Cortex of kidney (tissue), 1 donor: ENCODE results near the gene WWTR1.

Experiments
- DNase-seq: peaks from one replicate; lab custom pipeline; 2025; lab: John Stamatoyannopoulos, UW

The WWTR1 gene

DNA sequence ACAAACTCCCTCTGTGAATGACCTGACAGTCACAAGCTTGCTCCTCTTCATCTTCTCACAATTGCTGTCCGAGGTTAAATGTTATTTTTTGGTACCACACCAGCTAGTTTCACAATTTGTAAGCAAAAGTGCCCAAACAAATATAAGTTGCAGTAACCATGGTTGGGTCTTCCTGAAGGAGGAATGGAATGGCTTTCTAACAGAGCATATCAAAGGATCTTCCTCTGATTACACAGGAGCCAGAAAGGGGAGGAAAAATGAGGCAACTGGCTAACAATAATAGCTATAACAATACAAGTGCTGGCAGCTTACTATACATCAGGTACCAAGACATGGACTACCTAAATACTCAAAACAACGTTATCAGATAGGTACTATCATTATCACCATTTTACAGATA is 90.4 kb downstream of the WWTR1 start:
- DNase-seq, result no peak

DNA sequence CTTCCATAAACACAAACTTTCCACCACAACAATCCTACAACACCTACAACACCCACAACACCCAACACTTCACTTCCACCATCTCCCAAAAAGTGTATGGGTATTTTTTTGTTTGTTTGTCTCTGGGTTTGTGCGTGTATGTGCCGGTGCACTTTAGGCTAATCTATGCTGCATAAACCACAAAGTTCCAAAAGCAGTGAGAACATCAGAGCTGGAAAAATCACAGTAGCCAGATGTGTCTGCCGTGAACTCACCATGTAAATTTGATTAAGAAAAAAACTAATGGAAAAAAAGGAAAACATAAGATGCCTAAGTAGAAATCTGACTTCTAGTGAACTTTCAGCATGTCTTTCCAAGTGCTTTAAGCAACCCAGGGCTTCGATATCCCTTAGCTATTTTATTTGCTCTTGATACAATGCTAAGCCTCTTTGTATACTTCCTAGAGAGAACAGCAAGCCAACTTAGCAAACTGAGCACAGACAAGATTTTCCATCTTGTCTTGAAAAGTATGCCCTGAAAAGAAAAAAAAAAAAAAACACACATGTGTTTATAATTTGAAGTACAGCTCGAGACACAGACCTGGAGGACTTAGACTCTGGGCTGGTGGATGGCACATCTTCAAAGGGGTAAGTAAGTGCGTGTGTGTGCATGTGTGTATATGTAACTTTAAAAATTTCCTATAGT is 91.4 kb downstream of the WWTR1 start:
- DNase-seq, result no peak

DNA sequence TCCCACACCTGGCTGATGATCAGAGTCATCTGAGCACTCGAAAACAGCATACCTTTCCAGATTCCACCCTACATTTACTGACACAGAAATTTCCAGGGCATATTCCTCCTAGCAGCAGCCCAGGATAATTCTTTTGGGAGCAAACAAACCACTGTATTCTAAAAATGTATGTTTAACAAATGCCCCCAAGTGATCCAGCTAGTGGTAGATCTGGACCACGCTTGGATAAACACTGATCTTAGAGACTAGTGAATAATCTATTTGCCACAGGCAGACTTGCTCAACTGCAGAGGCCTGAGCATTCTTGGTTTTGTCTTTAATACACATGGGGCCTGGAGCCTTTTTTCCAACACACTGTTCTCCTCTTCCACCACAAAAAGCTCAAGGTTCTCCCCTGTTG is 93.7 kb downstream of the WWTR1 start:
- no peak for DNase-seq

DNA sequence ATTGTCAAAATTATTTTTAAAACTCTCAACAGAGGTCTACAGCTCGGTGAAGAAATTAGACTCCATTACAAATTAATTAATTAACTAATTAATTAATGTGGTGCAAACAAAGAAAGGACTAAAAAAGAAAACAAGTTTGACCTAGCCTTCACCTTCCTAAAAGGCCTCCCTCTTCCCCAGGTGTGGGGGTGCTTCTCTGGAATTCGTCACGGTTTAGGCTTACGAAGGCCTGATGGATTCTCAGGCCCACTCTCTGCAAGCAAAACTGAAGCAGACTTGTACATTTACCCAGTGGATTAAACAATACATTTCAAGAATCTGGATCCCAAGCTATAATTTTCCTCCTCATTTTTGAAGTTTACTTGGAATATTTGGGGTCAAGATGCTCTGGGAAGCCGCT is 94.7 kb downstream of the WWTR1 start:
- no peak for DNase-seq

DNA sequence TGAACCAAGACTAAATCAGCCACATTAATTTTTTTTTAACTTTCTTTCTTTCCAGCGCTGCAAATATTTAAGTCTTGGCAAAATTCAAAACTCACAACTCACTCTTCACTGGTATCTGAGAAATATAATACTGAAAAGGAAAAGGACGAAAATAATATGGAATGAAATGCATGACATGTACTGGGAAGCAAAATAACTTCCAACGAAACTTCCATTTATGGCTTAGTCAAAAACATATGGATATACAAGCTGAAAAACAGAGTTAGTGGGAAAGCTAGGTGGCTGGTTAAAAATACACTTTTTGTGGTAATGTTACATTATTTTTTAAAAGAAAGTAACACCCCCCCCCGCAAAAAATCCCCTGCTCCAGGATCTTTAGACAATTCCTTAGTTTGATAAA is 97.2 kb downstream of the WWTR1 start:
- no peak for DNase-seq

DNA sequence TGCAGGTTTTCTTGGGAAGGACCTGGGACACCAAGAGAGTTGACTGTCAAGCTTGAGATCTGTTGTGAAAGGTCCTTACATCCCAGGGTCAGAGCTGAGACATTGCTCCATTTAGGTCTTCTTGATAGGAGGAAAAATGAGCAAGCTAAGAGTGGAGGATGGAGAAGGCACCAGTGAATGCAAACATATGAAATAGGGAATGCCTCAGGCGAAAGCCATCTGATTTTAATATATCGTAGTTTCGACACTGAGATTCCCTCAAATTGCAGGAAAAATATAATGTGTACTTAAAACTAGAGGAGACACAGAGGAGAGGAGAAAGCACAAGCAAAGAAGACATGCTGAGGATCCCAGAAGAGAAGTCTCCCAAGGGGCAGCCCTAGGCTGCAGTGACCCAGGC is 97.8 kb downstream of the WWTR1 start:
- no peak for DNase-seq

DNA sequence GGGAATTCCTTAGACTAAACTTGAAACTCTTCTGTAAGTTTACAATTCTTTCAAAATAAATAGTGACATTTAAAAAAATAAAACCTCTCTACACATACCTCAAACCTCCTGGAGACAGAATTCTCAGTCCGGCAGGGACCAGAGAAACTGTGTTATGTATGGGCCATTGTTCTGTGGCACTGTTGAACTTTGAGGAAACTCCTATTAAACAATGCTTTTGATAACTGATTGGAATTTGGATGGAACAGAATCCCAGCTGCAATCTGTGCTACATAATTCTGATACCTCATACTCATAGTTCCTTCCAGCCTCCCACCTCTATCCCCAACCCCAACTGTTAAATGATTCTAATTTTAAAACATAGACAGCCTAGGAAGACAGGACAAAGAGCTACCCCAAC is 98.3 kb downstream of the WWTR1 start:
- no peak for DNase-seq

DNA sequence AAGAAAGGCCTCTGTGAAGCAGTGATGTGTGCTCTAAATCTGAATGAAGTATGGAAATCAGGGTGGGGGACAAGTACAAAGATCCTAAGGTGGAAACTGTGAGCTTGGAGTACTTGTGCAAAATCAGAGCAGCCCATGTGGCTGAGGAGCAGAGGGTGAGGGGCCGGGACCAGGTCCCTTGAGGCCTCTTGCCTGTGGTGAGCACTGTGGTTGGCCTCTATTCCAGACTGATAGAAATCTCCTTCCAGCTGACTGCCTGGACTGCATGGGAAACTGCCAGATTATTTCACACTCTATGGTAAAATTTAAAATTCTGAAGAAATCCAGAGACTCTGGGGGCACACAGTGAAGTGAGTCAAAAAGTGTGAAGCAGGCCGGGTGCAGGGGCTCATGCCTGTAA is 101.9 kb downstream of the WWTR1 start:
- DNase-seq, result no peak

DNA sequence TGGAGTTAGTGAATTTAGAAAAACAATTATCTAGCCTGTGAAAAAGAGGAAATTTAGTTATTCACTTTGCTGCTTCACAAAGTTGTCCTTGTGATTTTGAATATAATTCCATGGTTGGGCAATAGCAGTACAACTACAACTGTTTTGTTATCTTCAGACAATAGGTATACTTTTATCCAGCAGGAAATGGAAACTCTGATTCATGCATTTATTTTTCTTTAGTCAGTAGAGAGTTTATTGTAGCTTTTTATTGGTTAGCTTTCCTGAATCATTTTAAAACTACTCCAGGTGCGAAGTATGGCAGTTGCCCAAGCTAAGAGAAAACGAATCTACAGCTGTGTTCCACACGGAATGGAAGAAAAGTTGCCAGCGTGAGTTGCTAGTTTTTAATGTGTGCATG is 103.0 kb downstream of the WWTR1 start:
- DNase-seq, result no peak

DNA sequence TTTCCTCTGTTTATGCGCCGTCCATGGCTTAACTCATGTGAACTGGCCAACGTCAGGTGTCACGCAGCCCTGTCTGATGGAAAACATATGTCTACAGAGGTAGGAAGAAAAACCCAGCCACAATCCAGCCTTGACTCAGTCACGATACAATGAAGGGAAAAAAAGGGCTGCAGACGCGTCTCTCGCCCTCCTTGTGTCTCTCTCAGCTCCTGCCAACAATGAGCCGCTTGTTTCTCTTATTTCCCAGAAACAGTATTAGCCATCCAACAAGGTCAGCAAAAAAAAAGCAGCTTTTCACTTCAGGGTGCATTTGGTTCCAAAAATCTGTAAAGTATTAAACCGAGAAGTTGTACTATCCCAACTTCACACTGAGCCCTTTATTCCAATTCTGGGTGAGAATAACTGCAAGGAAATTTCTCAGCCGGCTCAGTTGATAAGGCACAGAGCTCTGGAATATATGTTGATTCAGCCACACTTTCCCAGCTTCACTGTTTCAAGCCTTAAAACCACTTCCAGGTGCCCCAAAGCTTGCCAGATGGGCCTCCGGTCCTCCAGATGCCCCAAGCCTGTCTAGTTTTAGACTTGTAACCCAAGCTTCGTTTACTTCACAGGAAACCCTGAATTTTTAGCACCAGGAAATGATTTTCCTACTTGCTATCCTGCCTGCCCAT is 103.9 kb downstream of the WWTR1 start:
- DNase-seq, result no peak

DNA sequence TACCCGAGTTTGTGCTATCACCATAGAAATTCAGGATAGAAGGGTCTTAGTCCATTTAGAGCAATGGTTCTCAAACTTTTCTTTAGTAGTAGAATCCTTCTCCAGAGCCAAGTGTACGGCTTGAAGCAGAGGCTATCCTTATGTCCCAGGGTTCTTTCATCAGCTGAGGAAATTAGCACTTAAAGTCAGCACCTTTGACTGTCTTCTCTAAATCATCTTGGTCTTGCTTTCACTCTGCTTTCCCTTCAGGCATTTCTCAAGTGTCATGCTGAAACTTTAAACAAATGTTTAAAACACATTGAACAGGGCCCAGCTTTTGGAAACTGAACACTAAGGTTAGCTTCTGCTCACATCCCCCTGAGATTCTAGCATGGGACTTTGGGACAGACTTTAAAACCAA is 105.1 kb downstream of the WWTR1 start:
- no peak for DNase-seq

DNA sequence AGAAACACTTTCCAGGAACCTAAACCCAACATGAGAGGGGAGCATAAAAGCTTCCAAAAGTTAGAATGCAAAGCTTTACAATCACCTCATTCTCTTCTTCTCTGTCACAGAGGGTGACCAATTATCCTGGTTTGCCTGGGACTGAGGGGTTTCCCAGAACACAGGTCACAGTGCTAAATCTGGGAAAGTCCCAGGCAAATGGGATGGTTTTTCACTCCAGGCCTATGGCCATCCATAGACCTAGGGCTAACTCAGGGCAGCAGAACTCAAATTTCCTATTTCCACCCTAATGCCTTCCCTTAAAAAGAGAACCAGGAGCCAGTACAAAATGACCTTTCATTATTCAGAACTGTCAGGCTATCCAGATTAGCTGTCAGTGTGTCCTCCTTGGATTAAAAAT is 106.3 kb downstream of the WWTR1 start:
- no peak for DNase-seq

DNA sequence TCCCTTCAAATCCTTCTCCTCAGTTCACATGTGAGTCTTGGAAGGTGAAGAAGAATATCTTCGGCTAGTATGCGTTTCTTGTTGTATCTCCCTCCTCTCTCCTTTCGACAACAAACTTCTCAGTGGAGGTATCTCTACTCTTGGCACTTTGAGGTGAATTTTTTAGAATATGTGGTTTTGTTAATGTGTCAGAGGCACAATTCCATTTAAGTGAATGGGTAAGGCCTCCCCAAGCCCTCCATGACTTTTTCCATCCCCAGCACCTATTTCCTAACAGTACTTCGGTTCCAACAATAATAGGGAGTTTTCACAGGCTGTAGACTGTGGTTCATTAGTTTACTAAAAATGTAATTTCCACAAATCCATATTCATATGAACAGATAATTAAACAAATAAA is 109.2 kb downstream of the WWTR1 start:
- DNase-seq, result no peak

DNA sequence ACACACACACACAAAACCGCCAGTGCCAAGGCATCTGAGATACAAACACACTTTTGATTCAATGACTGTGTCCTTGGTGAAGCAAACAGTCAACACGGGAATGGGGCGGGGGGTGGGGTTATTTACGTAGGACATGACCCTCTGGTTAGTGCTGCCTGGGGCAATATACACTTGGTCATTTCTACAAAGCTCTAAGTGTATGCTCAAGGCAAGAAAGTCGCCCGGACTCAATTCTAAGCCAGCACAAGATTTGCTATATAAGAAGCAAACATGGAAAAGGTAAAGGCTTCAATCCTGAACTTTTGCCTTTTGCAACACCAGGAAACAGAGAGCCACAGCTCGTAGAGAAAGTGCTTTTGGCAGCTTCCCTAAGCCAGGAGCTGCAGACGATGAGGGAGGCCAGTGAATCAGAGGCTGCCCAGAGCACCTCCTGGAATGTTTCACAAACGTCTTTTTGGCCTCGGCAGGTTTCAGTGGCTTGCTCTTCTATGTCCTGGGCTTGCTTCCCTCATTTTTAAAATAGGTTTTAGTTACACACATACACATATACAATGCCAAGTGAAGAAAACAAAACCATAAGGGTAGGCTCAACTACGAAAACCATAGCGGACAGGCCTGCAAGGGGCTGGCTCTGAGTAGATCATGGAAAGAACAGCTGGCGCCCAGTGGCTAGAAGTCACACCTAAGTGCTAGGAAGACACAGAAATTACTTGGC is 109.7 kb downstream of the WWTR1 start:
- no peak for DNase-seq

DNA sequence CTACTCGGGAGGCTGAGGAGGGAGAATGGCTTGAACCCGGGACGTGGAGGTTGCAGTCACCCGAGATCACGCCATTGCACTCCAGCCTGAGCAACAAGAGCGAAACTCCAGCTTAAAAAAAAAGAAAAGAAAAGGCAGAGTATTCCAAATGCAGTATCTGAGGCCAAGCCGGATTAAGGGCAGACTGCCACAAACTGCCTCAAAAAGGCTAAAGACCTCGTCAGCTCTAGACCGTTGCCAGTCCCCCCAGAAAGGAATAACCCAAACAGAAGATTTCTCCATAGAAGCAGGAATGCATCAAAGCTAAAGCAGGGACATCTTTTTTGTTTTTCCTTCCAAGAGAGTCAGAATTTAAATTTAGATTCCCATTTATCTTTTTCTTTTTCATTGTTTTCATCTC is 110.4 kb downstream of the WWTR1 start:
- no peak for DNase-seq

DNA sequence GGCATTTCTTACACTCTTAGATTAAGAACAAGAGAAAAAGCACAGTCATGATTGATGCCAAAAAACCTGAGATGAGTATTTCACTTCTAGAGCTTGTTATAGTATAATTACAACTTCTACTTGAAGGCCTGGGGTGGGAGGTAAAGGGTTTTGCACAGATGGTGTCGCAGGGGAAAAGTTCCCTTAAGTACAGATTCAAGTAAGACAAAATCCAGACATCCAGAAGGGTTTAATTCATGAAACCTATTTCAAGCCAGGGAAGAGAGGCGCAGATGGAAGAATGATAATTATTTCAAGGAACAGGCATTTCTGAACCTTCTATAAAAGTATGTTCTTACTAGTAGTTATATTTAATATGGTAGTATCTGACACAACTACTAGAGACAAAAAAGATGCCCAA is 112.8 kb downstream of the WWTR1 start:
- no peak for DNase-seq

DNA sequence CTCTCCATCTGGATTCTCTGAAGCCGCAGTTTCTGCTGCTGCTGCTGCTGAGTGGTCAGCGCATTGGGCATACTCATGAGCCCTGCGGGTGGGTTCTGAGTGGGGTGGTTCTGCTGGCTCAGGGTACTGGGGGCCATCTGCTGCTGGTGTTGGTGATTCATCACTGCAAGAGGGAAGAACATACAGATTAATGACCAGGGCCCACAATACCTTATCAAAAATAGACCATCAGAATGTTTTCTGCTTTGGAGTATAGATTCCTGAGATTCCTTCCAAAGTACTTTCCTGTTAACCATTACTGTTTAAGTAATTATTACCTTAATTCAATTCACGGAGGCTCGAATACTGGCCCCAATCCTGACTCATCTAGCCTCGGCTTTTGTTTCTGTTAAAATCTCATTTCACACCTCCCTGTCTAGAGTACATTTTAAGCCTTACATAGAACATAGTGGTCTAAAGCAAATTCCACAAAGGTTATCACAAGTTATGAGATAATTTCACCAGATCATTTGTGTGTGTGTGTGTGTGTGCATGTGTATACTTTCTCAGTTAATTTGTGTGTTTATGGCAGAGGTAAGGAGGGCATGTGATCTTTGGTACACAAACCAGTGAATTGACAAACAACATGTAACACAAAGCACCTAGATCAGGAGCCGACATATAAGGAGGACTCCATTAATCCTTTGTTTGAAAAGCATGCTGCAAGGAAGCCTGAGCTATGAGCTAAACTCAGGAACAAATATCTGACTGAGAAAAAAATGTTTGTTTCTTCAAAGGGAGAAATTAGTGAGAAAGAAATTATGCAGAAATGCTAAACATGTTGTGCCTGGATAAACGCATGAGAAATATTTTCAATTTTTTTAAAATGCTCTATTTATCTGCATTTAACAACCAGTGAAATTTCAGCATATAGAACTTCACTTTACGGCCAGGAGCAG is 115.2 kb downstream of the WWTR1 start:
- DNase-seq, result no peak

DNA sequence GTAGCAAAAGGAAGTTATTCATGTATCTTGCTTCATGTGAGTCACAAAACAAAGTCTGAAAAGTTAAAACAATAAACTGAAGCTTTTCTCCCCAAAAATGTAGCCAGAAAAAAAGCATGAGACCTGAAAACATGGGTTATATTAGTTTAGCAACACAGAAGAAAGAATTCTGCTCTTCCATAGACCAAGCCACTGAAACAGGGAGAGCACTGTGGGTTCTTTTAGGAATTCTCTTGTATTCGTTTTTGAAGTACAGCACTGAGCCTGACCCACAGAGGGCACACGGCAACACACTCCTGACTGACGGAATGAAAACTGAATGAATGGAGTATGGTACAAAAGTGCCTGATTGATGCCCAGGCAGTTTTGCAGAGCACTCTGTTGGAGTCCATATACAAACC is 116.7 kb downstream of the WWTR1 start:
- DNase-seq, result no peak

DNA sequence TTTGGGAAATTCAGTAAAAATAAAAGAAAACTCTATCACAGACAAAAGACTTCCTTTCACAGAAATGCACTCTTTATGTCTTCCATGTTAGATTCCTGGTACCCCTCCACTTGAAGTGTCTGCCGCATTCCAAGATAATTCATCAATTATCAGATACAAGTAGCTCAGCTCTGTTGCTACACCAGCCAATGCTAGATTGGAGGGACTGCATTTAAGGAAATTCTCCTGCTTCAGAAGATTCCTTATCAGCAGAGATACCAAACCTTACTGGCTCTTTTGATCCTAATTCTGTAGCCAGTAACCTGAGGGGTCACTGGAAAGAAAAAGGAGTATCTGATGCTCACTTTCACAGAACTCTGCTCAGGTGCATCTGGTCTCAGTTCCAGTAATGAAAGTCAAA is 119.5 kb downstream of the WWTR1 start:
- no peak for DNase-seq

DNA sequence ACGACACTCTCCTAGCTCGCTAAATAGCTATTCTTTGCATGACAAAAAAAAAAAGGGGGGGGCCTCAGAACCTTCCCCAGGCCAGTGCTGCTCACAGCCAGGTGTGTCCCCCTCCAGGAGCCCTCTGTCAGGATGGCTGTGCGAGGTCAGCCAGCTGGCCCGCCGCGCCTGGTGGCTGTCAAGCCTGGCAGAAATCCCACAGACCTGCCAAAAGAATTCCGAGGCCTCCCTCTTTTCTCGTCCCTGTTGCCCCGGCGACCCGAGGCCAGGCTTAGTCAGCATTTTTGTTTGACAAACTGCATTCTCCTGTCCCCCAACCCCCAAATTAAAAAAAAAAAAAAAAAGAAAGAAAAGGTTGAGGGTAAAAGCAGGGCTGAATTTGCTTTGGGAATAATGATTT is 121.4 kb downstream of the WWTR1 start:
- DNase-seq, result no peak

DNA sequence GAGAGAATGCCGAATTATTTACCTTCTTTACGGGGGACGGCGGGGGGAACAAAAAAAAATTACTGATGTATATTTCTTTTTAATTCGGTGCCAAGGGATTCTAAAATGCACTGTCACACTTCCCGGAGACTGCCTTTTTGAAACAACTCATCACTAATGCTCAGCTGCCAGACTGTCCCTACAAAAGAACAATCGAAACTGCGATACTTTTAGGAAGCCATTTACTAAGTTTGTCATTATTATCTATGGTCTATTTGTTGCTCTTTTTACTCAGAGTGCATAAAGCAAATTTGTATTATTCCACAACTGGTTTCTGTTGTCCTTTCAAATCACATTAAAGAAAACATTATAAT is 122.5 kb downstream of the WWTR1 start:
- DNase-seq, result no peak

DNA sequence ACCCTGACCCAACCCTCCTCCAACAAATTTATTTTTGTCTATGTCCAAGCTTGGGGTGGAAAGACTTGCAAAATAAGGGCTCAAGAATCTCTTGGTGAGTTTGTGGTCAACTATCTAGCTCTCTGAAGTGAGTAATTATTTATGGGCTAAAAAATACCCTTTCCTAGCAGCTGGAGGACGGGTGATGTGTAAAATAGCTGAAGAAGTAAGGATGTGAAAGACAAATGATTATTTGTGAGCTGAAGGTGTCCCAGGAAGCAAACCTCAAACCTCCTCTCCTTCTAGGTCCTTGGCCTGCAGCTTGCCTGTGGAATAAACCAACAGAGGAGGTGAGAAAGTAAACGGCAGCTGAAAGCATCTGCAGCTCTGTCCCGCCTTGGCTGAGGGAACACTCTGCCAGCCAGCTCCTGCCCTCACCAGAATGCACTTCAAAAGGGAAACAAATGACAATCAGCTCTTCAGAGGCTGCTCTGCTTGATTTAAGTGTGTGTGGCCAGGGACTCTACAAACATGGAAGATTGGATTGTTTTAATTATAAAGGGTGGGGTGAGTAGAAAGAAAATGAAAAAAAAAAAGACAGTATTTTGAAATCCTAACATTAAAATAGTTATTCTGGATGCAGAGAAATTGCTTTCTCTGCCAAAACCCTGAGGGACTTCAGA is 123.0 kb downstream of the WWTR1 start:
- DNase-seq, result no peak
